ENCODE data around the gene TPX2.

GRCh38 chr20:31781945-31782344 is 42.9 kb downstream of the TPX2 start:
- no peak for TF ChIP-seq CTCF (optimal IDR thresholded peaks at IDR 0.05 in 1 of 3, IDR thresholded peaks at IDR 0.05 in 1 of 3, conservative IDR thresholded peaks at IDR 0.05 in 1 of 3; ENCODE audit: extremely low read depth in 1 of 3, insufficient read depth in 2 of 3, low read length in 3 of 3)
- no peak for TF ChIP-seq EZH2 (IDR thresholded peaks at IDR 0.05; ENCODE audit: low read length)

Data from keratinocyte (primary cell).